K562 (cell line): ENCODE measurements around the gene RGL2. TPM values are rescaled to one million over a fixed set of nuclear protein-coding genes. Genes with fewer than 3 reads are reported as not detected.

Experiments
- ARHGAP35 ChIP-seq: fragments of 450-650 bp; IDR thresholded peaks from 2 replicates; pipeline ENCODE4 v1.6.1; 2018; ENCODE audit not compliant: partially characterized antibody
- BDP1 ChIP-seq: IDR thresholded peaks from 3 replicates; pipeline ENCODE4 v1.6.1; 2011; ENCODE audit not compliant: insufficient read length, insufficient read depth
- BMI1 ChIP-seq: fragments of 150-350 bp; IDR thresholded peaks from 2 replicates; pipeline ENCODE4 v1.6.1; 2014; ENCODE audit warnings: low read length
- CHD2 ChIP-seq: IDR thresholded peaks from 2 replicates; pipeline ENCODE4 v1.6.1; 2011; ENCODE audit warnings: low read depth, low read length
- FOXP1 ChIP-seq: sonication (generic); formaldehyde crosslinking; IDR thresholded peaks from 2 replicates; pipeline ENCODE4 v1.8.0; 2022; ENCODE audit warnings: mild to moderate bottlenecking, missing genetic modification reagents
- HDGF ChIP-seq: fragments of 450-650 bp; IDR thresholded peaks from 2 replicates; pipeline ENCODE4 v1.6.1; 2016
- HNRNPLL ChIP-seq: fragments of 200-400 bp; formaldehyde crosslinking; IDR thresholded peaks from 2 replicates; pipeline ENCODE4 v1.6.1; 2017; ENCODE audit warnings: low read length, low read depth, mild to moderate bottlenecking; ENCODE audit not compliant: poor library complexity, severe bottlenecking
- NEUROD1 ChIP-seq: fragments of 150-350 bp; IDR thresholded peaks from 2 replicates; pipeline ENCODE4 v1.6.1; 2014; ENCODE audit warnings: borderline replicate concordance, low read length, low read depth; ENCODE audit not compliant: partially characterized antibody
- RFX7 ChIP-seq: fragments of 250-450 bp; sonication (Bioruptor Pico); IDR thresholded peaks from 2 replicates; pipeline ENCODE4 v1.5.1; 2021; ENCODE audit warnings: mild to moderate bottlenecking
- SMC3 ChIP-seq: conservative IDR thresholded peaks from 2 replicates; pipeline ENCODE4 v1.6.1; 2011; ENCODE audit warnings: low read depth, low read length, improper control_type of control experiment; ENCODE audit not compliant: insufficient read depth
- ZBTB7A ChIP-seq: IDR thresholded peaks from 2 replicates; pipeline ENCODE4 v1.6.1; 2011; ENCODE audit warnings: low read depth, mild to moderate bottlenecking, low read length, moderate library complexity, borderline replicate concordance; ENCODE audit not compliant: control insufficient read depth
- ZNF76 ChIP-seq: fragments of 250-450 bp; sonication (Bioruptor Pico); IDR thresholded peaks from 2 replicates; pipeline ENCODE4 v1.4.0; 2020; ENCODE audit warnings: mild to moderate bottlenecking, moderate library complexity, borderline replicate concordance
- polyA plus RNA-seq, 8 experiments: library from polyadenylated mRNA; depleted of rRNA in 4 of 8; stranded (reverse) in 5 of 8; unstranded in 3 of 8; fragments of >200 nt; fragmentation: Nextera tagmentation in 2 of 8; fragmentation: Illumina TruSeq in 1 of 8; extraction: Ambion mirVana in 2 of 8; extraction: Trizol in 1 of 8; gene quantifications; 2 replicates each; pipeline versions ENCODE4 v1.2.1 to v1.2.3, GENCODE V29; 2011 to 2014; ENCODE audit warnings: inconsistent platforms in 1 of 8, missing spikeins in 1 of 8
- total RNA-seq, 7 experiments: library from RNA; depleted of rRNA in 6 of 7; stranded (reverse); fragments of >200 nt in 6 of 7; fragmentation: Illumina TruSeq in 2 of 7; extraction: Trizol in 2 of 7; gene quantifications; 2 replicates each; pipeline versions ENCODE4 v1.2.1 to v1.2.3, GENCODE V29; 2011 to 2021; ENCODE audit warnings: low replicate concordance in 1 of 7
- TF ChIP-seq, protein P1 (sequence below): fragments of 250-450 bp; sonication (Bioruptor Pico); IDR thresholded peaks from 2 replicates; pipeline ENCODE4 v1.5.0; 2021; ENCODE audit warnings: mild to moderate bottlenecking, moderate library complexity
- TF ChIP-seq, protein P2 (sequence below): fragments of 450-650 bp; IDR thresholded peaks from 2 replicates; pipeline ENCODE4 v1.6.1; 2016; ENCODE audit warnings: mild to moderate bottlenecking
- TF ChIP-seq, protein P3 (sequence below), 2 experiments: fragments of 450-650 bp; IDR thresholded peaks; 2 replicates each; pipeline ENCODE4 v1.6.1; 2018; ENCODE audit warnings: mild to moderate bottlenecking in 2 of 2, low read depth in 1 of 2; ENCODE audit not compliant: partially characterized antibody in 2 of 2

The RGL2 gene
- total and polyA plus RNA-seq, 9 of the 15 experiments (the other 6 are each of a cell fraction or from before 2014, with no cell fraction given), result 1.8 to 57.1 (median 19.5) TPM

GRCh38 chr6:33271468-33272274, 27.1 kb downstream of the RGL2 start, which contains the start of the genes RPS18 and VPS52 (continued):
- TF ChIP-seq, protein P1, sequence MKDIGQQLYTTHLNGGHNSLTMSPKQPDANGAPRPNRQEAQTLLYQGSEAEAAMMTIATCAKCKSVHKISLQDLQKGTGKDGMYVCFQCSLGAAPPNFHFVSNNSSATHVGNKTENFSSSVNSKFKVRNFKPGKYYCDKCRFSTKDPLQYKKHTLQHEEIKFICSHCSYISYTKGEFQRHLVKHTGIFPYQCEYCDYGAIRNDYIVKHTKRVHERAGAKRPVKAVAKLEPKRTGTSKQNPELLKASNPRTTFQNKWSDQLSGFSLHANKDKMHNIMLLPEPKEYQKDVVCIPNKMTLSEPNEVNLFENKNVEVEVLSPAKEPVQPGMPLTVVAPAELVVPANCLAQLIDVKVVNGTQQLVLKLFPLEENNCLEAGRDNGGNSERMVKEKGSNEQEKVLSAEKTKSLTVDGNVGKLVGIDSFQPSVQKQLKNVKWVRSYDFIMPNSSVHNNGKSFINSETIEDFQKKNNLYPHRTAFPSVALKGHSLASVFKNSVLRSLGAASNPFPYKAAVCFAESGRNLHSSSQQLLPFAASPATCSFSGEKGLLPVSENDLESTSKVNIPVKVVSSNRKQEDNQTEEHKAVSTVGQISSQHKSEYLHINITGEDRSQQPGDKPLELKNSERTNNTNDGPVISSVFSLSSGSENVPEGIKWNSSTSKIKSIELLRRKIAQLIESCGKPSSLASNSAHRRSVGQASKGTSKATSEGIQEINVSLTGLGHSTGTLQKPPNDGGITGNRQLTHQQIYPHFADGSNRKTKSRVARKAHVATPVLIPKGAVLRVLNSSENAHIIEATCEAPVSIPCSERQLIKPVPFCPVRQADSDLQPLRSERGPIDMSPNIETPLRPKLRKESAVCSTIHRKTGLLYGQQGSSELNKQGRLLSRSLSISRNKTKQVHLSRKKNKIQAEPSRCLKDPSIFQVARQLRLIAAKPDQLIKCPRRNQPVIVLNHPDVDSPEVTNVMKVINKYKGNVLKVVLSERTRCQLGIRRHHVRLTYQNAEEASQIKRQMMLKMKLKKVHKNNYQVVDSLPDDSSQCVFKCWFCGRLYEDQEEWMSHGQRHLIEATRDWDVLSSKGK (CRISPR knock-in tag), result no peak
- TF ChIP-seq BMI1, result no peak
- TF ChIP-seq ARHGAP35, result no peak
- TF ChIP-seq CHD2, result peak; percentile 40; the same call in 1 of the 2 replicates
- no peak for TF ChIP-seq HDGF
- TF ChIP-seq RFX7 (CRISPR knock-in tag), result no peak
- TF ChIP-seq HNRNPLL, result peak; percentile 52
- TF ChIP-seq FOXP1, result peak; percentile 90; the same call in 1 of the 2 replicates
- TF ChIP-seq ZBTB7A, result peak; percentile 52; the same call in 1 of the 2 replicates
- TF ChIP-seq, protein P2, sequence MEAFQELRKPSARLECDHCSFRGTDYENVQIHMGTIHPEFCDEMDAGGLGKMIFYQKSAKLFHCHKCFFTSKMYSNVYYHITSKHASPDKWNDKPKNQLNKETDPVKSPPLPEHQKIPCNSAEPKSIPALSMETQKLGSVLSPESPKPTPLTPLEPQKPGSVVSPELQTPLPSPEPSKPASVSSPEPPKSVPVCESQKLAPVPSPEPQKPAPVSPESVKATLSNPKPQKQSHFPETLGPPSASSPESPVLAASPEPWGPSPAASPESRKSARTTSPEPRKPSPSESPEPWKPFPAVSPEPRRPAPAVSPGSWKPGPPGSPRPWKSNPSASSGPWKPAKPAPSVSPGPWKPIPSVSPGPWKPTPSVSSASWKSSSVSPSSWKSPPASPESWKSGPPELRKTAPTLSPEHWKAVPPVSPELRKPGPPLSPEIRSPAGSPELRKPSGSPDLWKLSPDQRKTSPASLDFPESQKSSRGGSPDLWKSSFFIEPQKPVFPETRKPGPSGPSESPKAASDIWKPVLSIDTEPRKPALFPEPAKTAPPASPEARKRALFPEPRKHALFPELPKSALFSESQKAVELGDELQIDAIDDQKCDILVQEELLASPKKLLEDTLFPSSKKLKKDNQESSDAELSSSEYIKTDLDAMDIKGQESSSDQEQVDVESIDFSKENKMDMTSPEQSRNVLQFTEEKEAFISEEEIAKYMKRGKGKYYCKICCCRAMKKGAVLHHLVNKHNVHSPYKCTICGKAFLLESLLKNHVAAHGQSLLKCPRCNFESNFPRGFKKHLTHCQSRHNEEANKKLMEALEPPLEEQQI, result peak; percentile 13; the same call in 1 of the 2 replicates
- no peak for TF ChIP-seq BDP1
- no peak for TF ChIP-seq SMC3
- TF ChIP-seq ZNF76 (CRISPR knock-in tag), result peak; percentile 55; the same call in 1 of the 2 replicates
- TF ChIP-seq NEUROD1, result peak; percentile 69
- TF ChIP-seq, protein P3, sequence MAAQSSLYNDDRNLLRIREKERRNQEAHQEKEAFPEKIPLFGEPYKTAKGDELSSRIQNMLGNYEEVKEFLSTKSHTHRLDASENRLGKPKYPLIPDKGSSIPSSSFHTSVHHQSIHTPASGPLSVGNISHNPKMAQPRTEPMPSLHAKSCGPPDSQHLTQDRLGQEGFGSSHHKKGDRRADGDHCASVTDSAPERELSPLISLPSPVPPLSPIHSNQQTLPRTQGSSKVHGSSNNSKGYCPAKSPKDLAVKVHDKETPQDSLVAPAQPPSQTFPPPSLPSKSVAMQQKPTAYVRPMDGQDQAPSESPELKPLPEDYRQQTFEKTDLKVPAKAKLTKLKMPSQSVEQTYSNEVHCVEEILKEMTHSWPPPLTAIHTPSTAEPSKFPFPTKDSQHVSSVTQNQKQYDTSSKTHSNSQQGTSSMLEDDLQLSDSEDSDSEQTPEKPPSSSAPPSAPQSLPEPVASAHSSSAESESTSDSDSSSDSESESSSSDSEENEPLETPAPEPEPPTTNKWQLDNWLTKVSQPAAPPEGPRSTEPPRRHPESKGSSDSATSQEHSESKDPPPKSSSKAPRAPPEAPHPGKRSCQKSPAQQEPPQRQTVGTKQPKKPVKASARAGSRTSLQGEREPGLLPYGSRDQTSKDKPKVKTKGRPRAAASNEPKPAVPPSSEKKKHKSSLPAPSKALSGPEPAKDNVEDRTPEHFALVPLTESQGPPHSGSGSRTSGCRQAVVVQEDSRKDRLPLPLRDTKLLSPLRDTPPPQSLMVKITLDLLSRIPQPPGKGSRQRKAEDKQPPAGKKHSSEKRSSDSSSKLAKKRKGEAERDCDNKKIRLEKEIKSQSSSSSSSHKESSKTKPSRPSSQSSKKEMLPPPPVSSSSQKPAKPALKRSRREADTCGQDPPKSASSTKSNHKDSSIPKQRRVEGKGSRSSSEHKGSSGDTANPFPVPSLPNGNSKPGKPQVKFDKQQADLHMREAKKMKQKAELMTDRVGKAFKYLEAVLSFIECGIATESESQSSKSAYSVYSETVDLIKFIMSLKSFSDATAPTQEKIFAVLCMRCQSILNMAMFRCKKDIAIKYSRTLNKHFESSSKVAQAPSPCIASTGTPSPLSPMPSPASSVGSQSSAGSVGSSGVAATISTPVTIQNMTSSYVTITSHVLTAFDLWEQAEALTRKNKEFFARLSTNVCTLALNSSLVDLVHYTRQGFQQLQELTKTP (IDR thresholded peaks at IDR 0.05; ENCODE audit: low read depth in 1 of 2, partially characterized antibody in 2 of 2), result peak; percentile 31 to 91
